GM12878 (cell line): ENCODE measurements around the gene RFTN2. TPM values are rescaled to one million over a fixed set of nuclear protein-coding genes. Genes with fewer than 3 reads are reported as not detected.

Source experiments
- ATAC-seq: fragments of 200-7000 bp; cut with Tn5 transposase; 3 replicates; pipeline ENCODE4 v1.9.1; 2020; ENCODE audit warnings: mild to moderate bottlenecking, moderate library complexity
- BruUV-seq: library from RNA; stranded (reverse); fragments of 400-500 nt; replicated peaks from 2 replicates; lab custom pipeline; 2021; lab: Mats Ljungman, UMichigan
- CTCF ChIA-PET: fragments of 300-600 bp; sonication (Branson Sonifier 250); formaldehyde crosslinking; extraction: SDS; loops from one replicate; lab custom pipeline; 2021; ENCODE audit warnings: inconsistent platforms; lab: Yijun Ruan, JAX
- POLR2A ChIA-PET: fragments of 350-600 bp; formaldehyde crosslinking; extraction: SDS; loops from one replicate; lab custom pipeline; 2021; ENCODE audit warnings: inconsistent platforms; lab: Charles Lee
- RAD21 ChIA-PET: fragments of 300-600 bp; sonication (Branson Sonifier 250); formaldehyde crosslinking; loops from one replicate; lab custom pipeline; 2023; ENCODE audit warnings: antibody characterized with exemption; ENCODE audit not compliant: unreplicated experiment; lab: Charles Lee
- SMC1A ChIA-PET: fragments of 300-600 bp; sonication (Branson Sonifier 250); formaldehyde crosslinking; loops from one replicate; lab custom pipeline; 2023; ENCODE audit not compliant: unreplicated experiment, uncharacterized antibody; lab: Charles Lee
- DNase-seq: peaks from one replicate; pipeline ENCODE4 v3.0.0-alpha.2; 2011; ENCODE audit warnings: low read depth, low spot score
- FAIRE-seq: peaks from 3 replicates; lab custom pipeline; 2011; peaks lifted over from hg19 to GRCh38; lab: Jason Lieb, UNC
- H2AFZ ChIP-seq: 2 replicates; pipeline ENCODE4 v1.6.0; 2011; ENCODE audit warnings: low read depth, low read length, control low read depth; ENCODE audit not compliant: control insufficient read depth
- H3K27ac ChIP-seq: 2 replicates; pipeline ENCODE4 v1.5.1; 2011; ENCODE audit warnings: control low read depth; ENCODE audit not compliant: control insufficient read depth, insufficient read depth
- H3K27me3 ChIP-seq, 2 experiments: replicated peaks in 1 of 2; 2 replicates each; pipeline versions ENCODE4 v1.6.0 to v1.6.1; 2011; ENCODE audit warnings: low read length in 1 of 2; ENCODE audit not compliant: control insufficient read depth in 2 of 2, insufficient read depth in 2 of 2
- H3K36me3 ChIP-seq, 2 experiments: 2 replicates each; pipeline ENCODE4 v1.5.1; 2011; ENCODE audit warnings: low read length in 1 of 2; ENCODE audit not compliant: control insufficient read depth in 2 of 2, insufficient read depth in 2 of 2
- H3K4me1 ChIP-seq: 2 replicates; pipeline ENCODE4 v1.6.1; 2011; ENCODE audit warnings: mild to moderate bottlenecking, low read length, moderate library complexity, mixed read lengths; ENCODE audit not compliant: control insufficient read depth, insufficient read depth
- H3K4me2 ChIP-seq: 2 replicates; pipeline ENCODE4 v1.6.0; 2011; ENCODE audit warnings: control low read depth; ENCODE audit not compliant: control insufficient read depth, insufficient read depth
- H3K4me3 ChIP-seq: fragments of 200-600 bp; sonication (generic); 2 replicates; pipeline ENCODE4 v1.5.1; 2016
- H3K79me2 ChIP-seq: 2 replicates; pipeline ENCODE4 v1.6.0; 2011; ENCODE audit warnings: low read length; ENCODE audit not compliant: control insufficient read depth, insufficient read depth
- H3K9ac ChIP-seq: 2 replicates; pipeline ENCODE4 v1.8.0; 2011; ENCODE audit warnings: low read length, control low read depth, mixed read lengths; ENCODE audit not compliant: control insufficient read depth, insufficient read depth
- H3K9me3 ChIP-seq: replicated peaks from 3 replicates; pipeline ENCODE4 v1.5.1; 2011; ENCODE audit warnings: mild to moderate bottlenecking, low read length; ENCODE audit not compliant: control insufficient read depth, insufficient read depth
- H4K20me1 ChIP-seq: 2 replicates; pipeline ENCODE4 v1.6.0; 2011; ENCODE audit not compliant: control insufficient read depth, insufficient read depth
- ATF7 ChIP-seq: fragments of 450-650 bp; IDR thresholded peaks from 2 replicates; pipeline ENCODE4 v1.6.1; 2016; ENCODE audit warnings: low read depth, mild to moderate bottlenecking
- BCL11A ChIP-seq: IDR thresholded peaks from 2 replicates; pipeline ENCODE4 v1.6.1; 2011; ENCODE audit warnings: low read depth, low read length
- MTA2 ChIP-seq: fragments of 450-650 bp; IDR thresholded peaks from 2 replicates; pipeline ENCODE4 v1.6.1; 2016; ENCODE audit warnings: low read depth, mild to moderate bottlenecking, moderate library complexity
- NBN ChIP-seq: fragments of 450-650 bp; IDR thresholded peaks from 2 replicates; pipeline ENCODE4 v1.6.1; 2016
- NR2C1 ChIP-seq: fragments of 450-650 bp; IDR thresholded peaks from 2 replicates; pipeline ENCODE4 v1.6.1; 2017; ENCODE audit warnings: antibody characterized with exemption, mild to moderate bottlenecking, moderate library complexity
- PAX8 ChIP-seq: fragments of 450-650 bp; IDR thresholded peaks from 2 replicates; pipeline ENCODE4 v1.6.1; 2017; ENCODE audit warnings: mild to moderate bottlenecking, moderate library complexity
- RB1 ChIP-seq: fragments of 450-650 bp; formaldehyde crosslinking; IDR thresholded peaks from 2 replicates; pipeline ENCODE4 v1.6.1; 2017; ENCODE audit warnings: mild to moderate bottlenecking, borderline replicate concordance
- SMC3 ChIP-seq: IDR thresholded peaks from 2 replicates; pipeline ENCODE4 v1.6.1; 2011; ENCODE audit warnings: low read length, improper control_type of control experiment, borderline replicate concordance
- SUZ12 ChIP-seq: fragments of 200-600 bp; sonication (generic); IDR thresholded peaks from one replicate; pipeline ENCODE4 v1.6.1; 2018; ENCODE audit warnings: antibody characterized with exemption, mild to moderate bottlenecking; ENCODE audit not compliant: unreplicated experiment
- TCF7 ChIP-seq: IDR thresholded peaks from 2 replicates; pipeline ENCODE4 v1.6.1; 2014; ENCODE audit warnings: antibody characterized with exemption, borderline replicate concordance
- ZBED1 ChIP-seq: IDR thresholded peaks from 2 replicates; pipeline ENCODE4 v1.6.1; 2016; ENCODE audit warnings: borderline replicate concordance
- WGBS: methylation state at CpG from one replicate; pipeline ENCODE4 v1.1.6; 2016; ENCODE audit warnings: low lambda C conversion rate; ENCODE audit not compliant: insufficient replicate concordance, insufficient coverage; ENCODE audit errors: missing lambda C conversion rate; 5-methylcytosine and 5-hydroxymethylcytosine counted together
- in situ Hi-C: fragments of 300-500 bp; cut with MboI; formaldehyde crosslinking; loops from 9 replicates; pipeline ENCODE4 v1.14.3; 2018; ENCODE audit warnings: mixed read lengths
- intact Hi-C: fragments of 100-400 bp; cut with micrococcal nuclease; formaldehyde crosslinking; loops from one replicate; pipeline ENCODE4 v1.14.2; 2022; ENCODE audit not compliant: unreplicated experiment
- polyA plus RNA-seq, 11 experiments: library from polyadenylated mRNA; depleted of rRNA in 4 of 11; unstranded in 6 of 11; stranded (reverse) in 5 of 11; fragments of >200 nt; fragmentation: Nextera tagmentation in 4 of 11; fragmentation: Illumina TruSeq in 1 of 11; extraction: Ambion mirVana in 4 of 11; extraction: Trizol in 1 of 11; gene quantifications; 1 replicate in 1 of 11; 2 replicates in 10 of 11; pipeline versions ENCODE4 v1.2.1 to v1.2.3, GENCODE V29; 2011 to 2016; ENCODE audit warnings: inconsistent platforms in 2 of 11, missing spikeins in 2 of 11, low read depth in 1 of 11
- total RNA-seq, 4 experiments: library from RNA; depleted of rRNA in 3 of 4; stranded (reverse); fragments of >200 nt in 3 of 4; fragmentation: Illumina TruSeq in 1 of 4; extraction: Trizol in 1 of 4; gene quantifications; 2 replicates each; pipeline versions ENCODE4 v1.2.1 to v1.2.3, GENCODE V29; 2013 to 2021
- TF ChIP-seq, protein P1 (sequence below): fragments of 450-650 bp; IDR thresholded peaks from 2 replicates; pipeline ENCODE4 v1.6.1; 2017; ENCODE audit warnings: mild to moderate bottlenecking
- TF ChIP-seq, protein P2 (sequence below): fragments of 450-650 bp; IDR thresholded peaks from 2 replicates; pipeline ENCODE4 v1.6.1; 2017; ENCODE audit warnings: low read depth, mild to moderate bottlenecking, moderate library complexity

Gene RFTN2
- total and polyA plus RNA-seq, 10 of the 15 experiments (the other 5 are each of a cell fraction or from before 2014, with no cell fraction given) = 0.09 to 0.23 TPM; not detected in 8

DNA sequence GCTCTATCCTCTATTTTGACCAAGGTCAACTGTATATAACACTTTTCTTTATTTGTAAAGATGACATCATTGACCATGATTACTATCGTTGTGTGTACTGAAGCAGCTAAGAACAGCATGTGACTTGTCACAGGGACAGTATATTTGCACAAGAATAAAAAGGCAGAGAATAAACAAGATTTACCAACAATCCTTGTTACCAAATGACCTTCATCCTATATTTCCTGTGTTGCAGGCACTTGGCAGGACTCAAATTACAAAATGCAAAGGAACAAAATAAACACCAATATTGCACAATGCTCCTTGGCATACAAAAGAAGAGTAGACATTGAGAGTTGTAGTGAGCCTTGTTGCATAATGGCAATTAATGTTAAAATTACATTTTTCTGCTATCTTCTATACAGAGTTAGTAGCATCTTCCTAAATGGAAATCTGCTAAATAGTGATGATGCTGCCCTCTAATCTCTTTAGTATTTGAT, 61.8 kb downstream of the RFTN2 start:
- no peak for FAIRE-seq
- H3K27me3 ChIP-seq = no peaks in the 10 kb centered on the region

DNA sequence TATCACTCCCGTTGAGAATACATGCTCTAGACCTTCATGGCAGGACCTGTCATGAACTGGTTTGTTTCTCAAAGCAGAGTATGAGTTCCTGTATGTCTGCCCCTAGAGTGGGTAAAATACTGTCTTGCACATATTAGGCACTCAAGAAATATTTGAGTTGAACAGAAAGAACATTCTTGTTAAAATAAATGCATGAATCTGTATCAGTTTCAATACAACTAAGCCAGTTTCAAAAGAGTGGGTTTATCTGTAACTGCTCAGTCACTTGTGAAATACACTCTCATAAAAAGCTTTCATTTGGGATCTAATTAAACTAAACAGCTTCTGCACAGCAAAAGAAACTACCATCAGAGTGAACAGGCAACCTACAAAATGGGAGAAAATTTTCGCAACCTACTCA, 69.2 kb downstream of the RFTN2 start:
- peaks cover 6% of the 10 kb centered on the region; the same call in 2 of the 3 replicates for H3K9me3 ChIP-seq
- BruUV-seq = no TSS peak
- peak; percentile 71 for DNase-seq
- H2AFZ ChIP-seq = peak overlapping the region; percentile 47
- H3K27me3 ChIP-seq = no peaks in the 10 kb centered on the region
- WGBS = 0% methylated on average over 2 of the region's 2 CpGs
- ChIA-PET POLR2A (no interaction called here), RAD21 (interaction anchor here (0.8 kb wide), 1 partner anchor 22 kb away, joined by 3 read pairs; no protein-coding TSS in a partner anchor), CTCF (interaction anchor here (1.0 kb wide), 1 partner anchor 101 kb away, joined by 3 read pairs; no protein-coding TSS in a partner anchor), SMC1A (interaction anchor here (1.2 to 1.3 kb wide), 2 partner anchors 10 to 21 kb away, joined by 3 read pairs; no protein-coding TSS in a partner anchor)
- intact Hi-C loops = no loop called here
- in situ Hi-C loops = no loop called here
- H3K9ac ChIP-seq = no peak overlapping the region; the same call in 1 of the 2 replicates
- peak overlapping the region; percentile 74 for H3K27ac ChIP-seq
- H3K4me2 ChIP-seq = peak overlapping the region; percentile 90
- H3K4me3 ChIP-seq = no peak overlapping the region
- FAIRE-seq = no peak
- ATAC-seq = peak; percentile 89
- H3K79me2 ChIP-seq = no peaks in the 10 kb centered on the region
- H3K36me3 ChIP-seq = no peaks in the 10 kb centered on the region
- H3K4me1 ChIP-seq = peaks cover 8% of the 10 kb centered on the region
- H4K20me1 ChIP-seq = no peaks in the 10 kb centered on the region
- TF ChIP-seq RB1 (no peak), TCF7 (no peak), ZBED1 (no peak), NR2C1 (no peak), SUZ12 (no peak), MTA2 (peak; percentile 94), NBN (0 out of 2 replicates have a peak, but pooled peaks have one; percentile 45), BCL11A (peak; percentile 21; the same call in 1 of the 2 replicates)
- TF ChIP-seq, protein P1, sequence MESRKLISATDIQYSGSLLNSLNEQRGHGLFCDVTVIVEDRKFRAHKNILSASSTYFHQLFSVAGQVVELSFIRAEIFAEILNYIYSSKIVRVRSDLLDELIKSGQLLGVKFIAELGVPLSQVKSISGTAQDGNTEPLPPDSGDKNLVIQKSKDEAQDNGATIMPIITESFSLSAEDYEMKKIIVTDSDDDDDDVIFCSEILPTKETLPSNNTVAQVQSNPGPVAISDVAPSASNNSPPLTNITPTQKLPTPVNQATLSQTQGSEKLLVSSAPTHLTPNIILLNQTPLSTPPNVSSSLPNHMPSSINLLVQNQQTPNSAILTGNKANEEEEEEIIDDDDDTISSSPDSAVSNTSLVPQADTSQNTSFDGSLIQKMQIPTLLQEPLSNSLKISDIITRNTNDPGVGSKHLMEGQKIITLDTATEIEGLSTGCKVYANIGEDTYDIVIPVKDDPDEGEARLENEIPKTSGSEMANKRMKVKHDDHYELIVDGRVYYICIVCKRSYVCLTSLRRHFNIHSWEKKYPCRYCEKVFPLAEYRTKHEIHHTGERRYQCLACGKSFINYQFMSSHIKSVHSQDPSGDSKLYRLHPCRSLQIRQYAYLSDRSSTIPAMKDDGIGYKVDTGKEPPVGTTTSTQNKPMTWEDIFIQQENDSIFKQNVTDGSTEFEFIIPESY = no peak
- TF ChIP-seq, protein P2, sequence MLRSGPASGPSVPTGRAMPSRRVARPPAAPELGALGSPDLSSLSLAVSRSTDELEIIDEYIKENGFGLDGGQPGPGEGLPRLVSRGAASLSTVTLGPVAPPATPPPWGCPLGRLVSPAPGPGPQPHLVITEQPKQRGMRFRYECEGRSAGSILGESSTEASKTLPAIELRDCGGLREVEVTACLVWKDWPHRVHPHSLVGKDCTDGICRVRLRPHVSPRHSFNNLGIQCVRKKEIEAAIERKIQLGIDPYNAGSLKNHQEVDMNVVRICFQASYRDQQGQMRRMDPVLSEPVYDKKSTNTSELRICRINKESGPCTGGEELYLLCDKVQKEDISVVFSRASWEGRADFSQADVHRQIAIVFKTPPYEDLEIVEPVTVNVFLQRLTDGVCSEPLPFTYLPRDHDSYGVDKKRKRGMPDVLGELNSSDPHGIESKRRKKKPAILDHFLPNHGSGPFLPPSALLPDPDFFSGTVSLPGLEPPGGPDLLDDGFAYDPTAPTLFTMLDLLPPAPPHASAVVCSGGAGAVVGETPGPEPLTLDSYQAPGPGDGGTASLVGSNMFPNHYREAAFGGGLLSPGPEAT = 0 out of 2 replicates have a peak, but pooled peaks have one; percentile 28

More for the DNA sequence above, 61.8 kb downstream of the RFTN2 start:
- no peak overlapping the region for H3K27ac ChIP-seq
- H2AFZ ChIP-seq = no peak overlapping the region
- DNase-seq = no peak
- H3K4me1 ChIP-seq = no peaks in the 10 kb centered on the region
- intact Hi-C loops = no loop called here
- POLR2A ChIA-PET = no interaction called here
- RAD21 ChIA-PET = interaction anchor here (1.0 kb wide), 1 partner anchor 11 kb away, joined by 5 read pairs; no protein-coding TSS in a partner anchor
- WGBS = 71% methylated on average over 1 of the region's 1 CpG
- no peaks in the 10 kb centered on the region for H3K79me2 ChIP-seq
- no peaks in the 10 kb centered on the region for H3K36me3 ChIP-seq
- SMC1A ChIA-PET = interaction anchor here (1.0 to 2.6 kb wide), 2 partner anchors 14 to 107 kb away, joined by 3 to 9 read pairs; no protein-coding TSS in a partner anchor
- no peak overlapping the region for H3K4me3 ChIP-seq
- CTCF ChIA-PET = interaction anchor here (1.1 to 2.2 kb wide), 3 partner anchors 12 to 113 kb away, joined by 3 to 6 read pairs (median 4); partner anchors contain the start of gene HSPE1
- H4K20me1 ChIP-seq = no peaks in the 10 kb centered on the region
- in situ Hi-C loops = no loop called here
- H3K9me3 ChIP-seq = no peaks in the 10 kb centered on the region; the same call in 2 of the 3 replicates
- H3K9ac ChIP-seq = no peak overlapping the region
- no peak overlapping the region for H3K4me2 ChIP-seq
- no peak for TF ChIP-seq PAX8
- peak; percentile 74 for TF ChIP-seq ATF7
- no peak for TF ChIP-seq SMC3
- TF ChIP-seq, all 136 proteins: peak for 1
- ATAC-seq = no peak; the same call in 2 of the 3 replicates
- no TSS peak for BruUV-seq
